K562 treated with DMSO at 1 percent for 48 hours (cell line): ENCODE results near the gene DNAJB12. TPM values are rescaled to one million over a fixed set of nuclear protein-coding genes. Genes with fewer than 3 reads are reported as not detected.

Experiments used
- total RNA-seq: library from RNA; unstranded; fragments of 300-600 nt; gene quantifications from 2 replicates; pipeline ENCODE4 v1.2.3, GENCODE V29; 2022; ENCODE audit warnings: low replicate concordance; ENCODE audit errors: extremely low read depth

The DNAJB12 gene
- not detected in 2 replicates for total RNA-seq

DNA sequence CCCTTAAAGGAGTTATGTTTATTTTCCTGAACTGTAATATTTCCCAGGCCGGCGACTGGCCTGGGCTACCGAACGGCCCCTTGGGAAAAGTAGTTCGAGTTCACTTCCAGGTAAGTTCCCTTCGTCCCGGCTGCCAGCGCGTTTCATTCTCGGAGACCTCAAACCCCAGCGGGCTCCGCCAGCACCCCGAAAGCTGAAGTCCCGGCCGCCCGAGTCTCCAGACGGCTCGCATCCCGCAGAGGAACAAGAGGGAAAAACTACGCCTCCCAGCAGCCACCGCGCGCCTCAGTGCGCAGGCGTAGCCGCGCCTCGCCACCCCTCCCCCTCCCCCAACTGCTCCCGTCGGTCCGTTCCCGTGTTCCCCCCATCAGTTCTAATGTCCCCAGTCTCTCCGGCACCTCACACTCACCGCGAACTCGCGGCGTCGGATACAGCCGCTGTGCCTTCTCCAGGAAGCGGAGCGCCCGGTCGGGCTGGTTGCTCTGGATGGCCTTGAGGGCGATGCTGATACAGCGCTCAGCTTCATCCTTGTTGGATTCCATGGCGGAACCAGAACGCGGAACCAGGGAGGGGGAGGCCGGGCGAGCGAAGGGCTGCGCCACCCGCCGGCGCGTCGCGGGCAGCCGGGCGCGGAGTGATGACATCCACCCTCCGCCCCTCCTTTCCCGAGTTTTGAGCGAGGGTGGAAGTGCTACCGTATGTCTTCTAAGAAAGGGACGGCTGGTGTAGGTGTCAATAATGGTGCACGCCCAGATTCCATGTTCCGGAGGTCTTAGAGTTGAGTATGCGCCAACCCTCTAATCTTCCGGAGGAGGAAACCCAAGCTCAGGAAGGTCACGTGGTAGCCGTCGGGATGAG is at the start of gene DNAJB12:
Gene DNAJB12, minus strand, starts transcription at position 564 of the 858 bp plus-strand sequence. Its CDS starts 22 bp downstream, at position 542.

Other genes with a start within 250 kb of the DNAJB12 start
- gene ANAPC16, start 138.9 kb downstream of the DNAJB12 start, total RNA-seq: not detected in 2 replicates
- gene ASCC1, start 138.6 kb downstream of the DNAJB12 start, total RNA-seq: not detected in 2 replicates
- 474 TPM in 1 of 2 replicates, not detected in the other for gene DDIT4, start 81.0 kb downstream of the DNAJB12 start, total RNA-seq